ENCODE data around the gene LDLRAD2.
A peak's percentile ranks its signal among the peaks of the same experiment; 100 is the strongest.

Gene LDLRAD2

DNA sequence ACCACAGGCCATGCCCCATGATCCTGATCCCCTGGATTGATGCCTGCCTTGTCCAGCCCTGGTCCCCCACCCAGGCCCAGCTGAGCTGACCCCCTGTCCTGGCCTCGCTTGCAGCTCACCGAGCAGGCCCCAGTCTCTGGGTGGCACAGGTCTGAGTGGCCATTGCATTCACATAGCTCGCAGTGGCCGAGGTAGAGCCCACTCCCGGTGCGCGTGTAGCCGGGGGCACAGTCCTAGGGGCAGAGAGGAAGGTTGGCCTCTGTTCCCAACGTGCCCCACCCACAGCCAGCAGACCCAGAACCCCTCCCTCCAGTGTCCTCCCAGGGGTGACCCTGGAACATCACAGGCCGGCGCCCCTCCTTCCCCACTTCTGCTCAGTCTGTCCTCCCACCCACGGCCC, 51.9 kb downstream of the LDLRAD2 start:
- no peak for DNase-seq

DNA sequence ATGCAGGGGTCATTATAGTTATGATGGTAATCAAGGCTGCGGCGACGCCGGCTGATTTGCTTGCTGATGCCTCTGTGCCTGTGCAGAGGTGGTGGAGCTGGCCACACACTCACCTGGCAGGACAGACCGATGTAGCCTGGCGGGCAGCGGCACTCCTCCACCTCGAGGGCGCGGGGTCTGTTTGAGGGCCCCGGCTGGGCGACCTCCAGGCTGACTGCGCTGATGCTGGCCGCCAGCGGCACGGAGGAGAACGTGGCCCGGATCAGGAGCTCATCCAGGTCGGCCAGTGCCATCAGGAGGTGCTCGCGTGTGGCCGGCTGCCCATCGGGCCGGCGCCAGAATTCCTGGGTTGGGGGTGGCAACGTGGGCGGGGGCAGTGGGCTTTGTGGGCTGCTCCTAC, 52.7 kb downstream of the LDLRAD2 start:
- DNase-seq: no peak

DNA sequence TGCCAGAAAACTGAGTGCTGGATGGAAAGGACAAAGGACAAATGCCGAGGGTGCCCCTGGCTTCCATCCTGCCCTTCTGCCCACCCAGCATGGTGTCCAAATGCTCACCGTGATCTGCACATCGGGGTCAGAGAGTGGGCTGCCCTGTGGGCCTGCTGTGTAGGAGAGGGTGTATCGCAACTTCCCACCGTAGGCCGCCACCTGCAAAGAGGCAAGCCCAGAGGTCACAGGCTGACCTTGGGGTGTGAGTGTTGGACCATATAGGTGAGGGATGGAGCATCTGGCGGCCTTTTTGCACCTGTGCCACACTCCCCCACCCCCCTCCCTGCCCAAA, 53.5 kb downstream of the LDLRAD2 start:
- no peak for DNase-seq

DNA sequence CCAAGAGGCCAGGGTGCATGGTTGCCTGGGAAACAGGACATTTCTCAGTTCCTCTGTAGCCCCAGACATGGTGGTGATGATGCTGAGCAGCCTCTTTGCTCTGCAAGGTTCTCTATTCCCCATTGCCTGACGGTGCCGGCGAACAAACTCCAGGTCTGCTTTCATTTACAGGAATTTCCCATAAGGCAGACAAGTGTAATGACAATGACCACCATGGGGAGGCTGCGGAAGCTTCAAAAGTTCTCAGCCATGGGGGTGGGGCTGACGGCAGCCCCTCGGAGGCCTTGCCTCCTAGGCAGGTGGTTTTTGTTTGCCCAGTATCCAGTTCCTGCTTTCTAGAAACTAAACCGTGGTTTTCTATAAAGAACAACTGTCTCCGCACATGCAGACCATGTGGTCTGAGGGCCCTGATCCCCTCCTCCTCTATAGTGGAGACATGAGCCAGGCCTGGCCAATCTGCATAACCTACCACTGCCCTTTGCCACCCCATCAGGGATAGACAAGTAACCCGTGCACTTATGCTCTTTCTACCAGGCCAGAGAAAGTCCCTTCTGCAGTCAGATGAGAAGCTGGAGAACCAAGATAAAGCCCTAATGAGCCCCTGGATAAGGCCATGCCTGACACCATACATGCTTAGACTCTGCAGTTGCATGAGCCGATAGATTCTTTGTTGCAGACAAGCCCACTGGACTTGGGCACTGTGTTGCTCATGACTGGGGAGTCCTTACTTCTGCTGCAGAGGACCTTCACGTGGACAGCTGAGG, 54.1 kb downstream of the LDLRAD2 start:
- DNase-seq: no peak

DNA sequence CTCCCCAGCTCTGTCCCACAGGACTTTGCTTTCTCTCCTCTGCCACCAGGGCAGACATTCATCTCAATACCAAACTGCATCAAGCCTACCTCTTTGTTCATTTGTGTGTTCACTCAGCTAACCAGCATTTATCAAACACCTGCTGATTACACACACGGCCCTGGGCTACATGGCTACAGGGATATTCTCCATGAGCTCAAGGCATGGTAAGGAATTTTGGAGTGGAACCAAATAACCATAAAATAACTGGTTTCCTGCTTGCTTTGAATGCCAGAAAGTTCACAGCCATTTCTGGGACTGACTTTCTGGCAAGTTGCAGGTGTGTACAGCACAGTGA, 54.6 kb downstream of the LDLRAD2 start:
- DNase-seq: no peak

DNA sequence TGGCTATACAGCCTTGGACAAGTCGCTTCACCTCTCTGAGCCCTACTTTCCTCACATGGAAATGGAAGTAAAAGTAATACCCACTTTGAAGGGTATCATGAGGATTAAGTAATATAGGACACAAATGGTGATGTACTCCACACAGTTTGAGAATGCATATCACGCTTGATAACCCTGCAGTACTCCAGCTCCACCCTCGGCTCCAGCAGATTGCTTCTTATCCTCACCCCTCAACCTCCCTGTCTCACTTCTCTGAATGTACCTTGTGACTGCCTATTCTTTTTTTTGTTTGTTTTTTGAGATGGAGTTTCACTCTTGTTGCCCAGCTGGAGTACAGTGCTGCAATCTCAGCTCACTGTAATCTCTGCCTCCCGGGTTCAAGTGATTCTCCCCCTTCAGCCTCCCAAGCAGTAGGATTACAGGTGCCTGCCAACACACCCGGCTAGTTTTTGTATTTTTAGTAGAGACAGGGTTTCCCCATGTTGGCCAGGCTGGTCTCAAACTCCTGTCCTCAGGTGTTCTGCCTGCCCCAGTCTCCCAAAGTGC, 55.5 kb downstream of the LDLRAD2 start:
- no peak for DNase-seq

DNA sequence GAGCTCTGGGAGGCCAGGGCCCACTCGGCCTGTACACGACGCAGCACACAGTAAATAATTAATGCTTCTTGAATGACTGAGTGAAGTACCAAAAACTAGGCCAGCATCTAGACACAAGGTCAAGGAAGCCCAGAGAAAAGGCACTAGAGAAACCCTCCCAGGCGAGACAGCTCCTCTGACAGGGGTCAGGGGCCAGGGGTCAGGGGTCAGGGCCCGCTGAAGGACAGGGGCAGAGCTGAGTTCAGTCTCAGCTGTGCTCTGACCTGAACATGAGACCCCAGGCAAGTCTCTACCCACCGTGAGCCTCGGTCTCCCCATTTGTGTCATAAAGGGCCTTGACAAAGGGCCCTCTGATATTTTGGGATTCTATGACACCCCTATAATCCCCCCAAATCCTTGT, 56.4 kb downstream of the LDLRAD2 start:
- DNase-seq: no peak

DNA sequence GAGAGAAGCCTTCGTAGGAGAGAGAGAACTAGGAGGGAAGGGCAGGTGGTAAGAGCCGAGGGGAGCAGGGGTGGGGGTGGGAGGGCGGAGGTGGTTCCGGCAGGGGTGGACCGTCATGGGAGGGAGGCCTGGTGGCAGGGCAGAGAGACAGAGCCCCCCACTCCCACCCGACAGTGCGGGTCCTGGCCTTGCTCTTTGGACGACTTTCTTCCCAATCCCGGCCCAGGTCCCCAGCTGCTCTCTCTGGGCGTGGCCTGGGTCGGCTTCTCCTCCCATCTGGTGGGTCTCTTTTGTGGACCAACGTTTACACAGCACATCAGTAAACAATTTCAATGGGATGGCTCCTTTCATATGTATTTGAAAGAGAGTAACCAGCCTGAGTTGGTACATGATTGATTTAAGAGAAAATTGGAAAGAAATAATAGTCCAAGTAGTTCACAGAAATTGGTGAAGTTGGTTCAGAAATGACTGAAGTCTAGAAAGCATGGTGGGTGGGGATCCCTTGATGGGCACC, 56.9 kb downstream of the LDLRAD2 start:
- peak; percentile 42 for DNase-seq

DNA sequence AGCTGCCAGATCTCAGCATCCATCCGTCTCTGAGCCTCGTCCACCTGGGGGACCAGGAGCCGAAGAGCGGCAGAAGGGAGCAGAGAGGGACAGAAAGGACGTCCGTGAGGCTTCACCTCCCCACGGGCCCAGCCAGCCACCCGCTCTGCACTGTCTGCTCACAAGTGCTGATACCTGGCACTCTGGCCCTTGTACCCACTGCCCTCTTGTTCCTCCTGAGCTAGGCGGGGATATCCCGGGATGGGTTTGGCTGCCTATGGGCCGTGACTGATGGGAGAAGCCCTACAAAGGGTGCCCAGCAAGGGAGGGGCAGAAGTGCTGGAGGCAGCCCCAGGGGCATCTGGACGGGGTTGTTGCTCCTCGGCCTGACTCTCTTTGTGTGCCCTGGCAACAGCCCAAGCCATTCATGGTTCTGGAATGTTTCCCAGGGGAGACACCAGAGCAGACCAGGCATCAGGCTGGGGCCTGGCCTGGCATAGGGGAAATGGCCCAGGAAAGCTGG, 57.6 kb downstream of the LDLRAD2 start:
- peak; percentile 88 for DNase-seq

DNA sequence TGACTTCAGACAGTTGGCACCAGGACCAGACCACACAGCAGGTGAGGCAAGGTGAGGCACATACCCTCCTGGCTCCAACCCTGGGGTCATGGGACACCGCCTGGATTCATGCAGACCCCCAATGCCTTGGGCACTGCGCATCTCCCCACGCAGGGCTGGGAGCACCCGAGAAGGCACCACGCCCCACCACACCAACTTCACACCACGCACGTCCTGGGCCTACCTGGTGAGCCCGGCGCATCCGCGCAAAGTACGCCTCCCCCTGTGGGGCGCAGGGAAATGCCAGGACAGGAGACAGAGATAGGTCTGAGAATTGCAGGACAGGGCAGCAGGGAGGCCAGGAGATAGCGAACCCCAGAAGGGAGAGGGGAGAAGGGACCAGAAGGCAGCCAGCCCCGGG, 58.5 kb downstream of the LDLRAD2 start:
- no peak for DNase-seq

DNA sequence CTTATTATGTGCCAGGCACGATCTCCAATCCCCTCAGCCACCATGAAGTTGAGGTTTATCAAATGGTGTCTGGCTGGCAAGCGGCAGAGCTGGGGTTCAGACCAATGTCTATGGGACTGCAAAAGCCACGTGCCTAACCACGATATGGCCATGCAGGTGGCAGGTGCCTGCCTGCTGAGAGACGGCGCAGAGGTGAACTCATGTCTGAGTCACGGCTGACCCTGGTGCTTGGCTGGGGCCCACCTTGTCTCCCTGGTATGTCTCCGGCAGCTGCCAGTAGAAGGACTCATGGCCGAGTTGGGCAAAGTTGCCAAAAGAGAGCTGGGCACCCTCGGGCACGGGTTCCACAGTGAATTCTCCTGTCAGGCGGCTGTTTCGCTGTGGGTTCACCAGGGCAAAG, 59.9 kb downstream of the LDLRAD2 start:
- DNase-seq: no peak

DNA sequence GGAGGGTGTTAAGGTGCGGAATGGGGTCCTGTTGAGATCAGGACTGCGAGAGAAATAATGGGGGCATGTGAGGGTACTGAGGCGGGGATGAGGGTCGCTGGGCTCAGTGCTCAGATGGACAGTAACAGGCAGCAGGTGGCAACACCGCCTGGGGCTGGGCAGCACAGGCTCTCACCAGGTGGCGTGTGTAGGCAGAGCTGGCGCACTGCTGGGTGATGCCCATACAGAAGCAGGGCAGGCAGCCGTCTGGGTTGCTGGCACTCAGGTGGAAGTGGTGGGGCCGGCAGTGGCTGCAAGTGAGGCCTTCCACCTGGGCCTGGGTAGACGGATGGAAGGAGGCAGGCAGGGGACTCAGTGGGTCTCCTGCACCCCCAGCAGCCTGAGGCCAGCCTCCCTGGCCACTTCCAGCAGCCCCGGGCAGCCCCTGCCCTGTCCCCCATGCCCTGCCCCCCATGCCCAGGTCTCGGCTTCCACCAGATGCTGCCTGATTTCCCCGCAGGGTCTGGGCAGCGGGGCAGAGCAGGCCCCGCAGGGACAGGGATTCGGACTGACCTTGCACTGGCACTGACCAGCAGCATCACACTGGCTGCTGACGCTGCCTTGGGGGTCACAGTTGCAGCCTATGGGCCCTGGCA, 60.5 kb downstream of the LDLRAD2 start:
- peak; percentile 11 for DNase-seq

DNA sequence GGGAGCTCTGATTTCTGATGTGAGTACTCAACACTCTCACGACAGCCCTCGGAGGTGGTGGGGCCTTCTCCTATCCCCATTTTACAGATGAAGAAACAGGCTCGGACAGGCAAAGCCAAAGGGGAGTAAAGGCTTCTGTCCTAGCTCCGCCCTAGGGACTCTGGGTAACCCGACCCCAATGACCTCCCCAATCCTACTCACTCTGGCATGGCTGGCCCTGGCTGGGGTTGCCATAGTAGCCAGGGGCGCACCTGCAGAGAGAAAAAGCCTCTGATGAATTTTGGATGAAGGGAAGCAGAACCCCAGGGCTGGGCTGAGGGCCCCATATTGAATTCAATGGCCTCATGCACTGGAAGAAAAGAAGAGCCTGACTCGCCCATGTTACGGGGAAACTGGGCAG, 61.1 kb downstream of the LDLRAD2 start:
- no peak for DNase-seq

DNA sequence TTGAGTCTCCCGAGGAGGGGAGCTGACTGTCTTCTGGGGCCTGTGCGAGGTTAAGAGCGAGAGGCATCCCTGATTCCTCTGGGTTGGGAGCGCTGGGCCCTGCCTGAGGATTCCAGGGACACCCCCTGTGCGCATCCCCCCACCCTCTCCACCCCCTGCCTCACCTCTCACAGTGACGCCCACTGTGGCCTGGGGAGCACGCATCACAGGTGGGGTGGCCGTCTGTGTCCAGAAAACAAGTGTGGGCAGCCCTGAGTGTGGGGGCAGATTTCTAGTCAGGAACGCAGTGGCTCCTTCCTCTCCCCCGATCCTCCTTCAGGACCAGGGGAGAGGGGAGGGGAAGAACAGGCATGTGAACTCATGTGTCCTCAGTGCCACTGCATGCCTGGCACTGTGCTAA, 61.7 kb downstream of the LDLRAD2 start:
- DNase-seq: no peak

DNA sequence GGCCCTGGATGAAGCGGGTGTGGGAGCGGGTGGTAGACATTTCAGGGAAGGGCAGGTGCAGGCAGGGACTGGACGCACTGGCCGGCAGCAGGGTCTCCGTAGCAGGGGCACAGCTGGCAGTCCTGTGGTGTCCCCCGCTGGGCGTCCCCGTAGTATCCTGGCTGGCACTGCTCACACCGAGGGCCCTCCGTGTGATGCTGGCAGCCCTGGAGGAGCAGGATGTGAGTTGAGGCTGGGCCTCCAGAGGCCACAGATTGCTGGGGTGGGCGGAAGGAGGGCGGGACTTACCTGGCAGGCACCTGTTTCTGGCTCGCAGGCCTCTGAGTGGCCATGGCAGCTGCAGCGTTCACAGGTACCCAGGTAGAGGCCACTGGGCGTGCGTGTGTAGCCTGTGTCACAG, 62.3 kb downstream of the LDLRAD2 start:
- DNase-seq: peak; percentile 16
